Hematopoietic multipotent progenitor cell treated with erythropoietin and hydrocortisone succinate and interleukin-3 and kit ligand, for 6 days (in vitro differentiated cells): Measurements from ENCODE around the gene CTTN.

ENCODE experiments used
- DNase-seq: peaks from one replicate; pipeline ENCODE4 v3.0.0-alpha.2; 2015

Gene CTTN

DNA sequence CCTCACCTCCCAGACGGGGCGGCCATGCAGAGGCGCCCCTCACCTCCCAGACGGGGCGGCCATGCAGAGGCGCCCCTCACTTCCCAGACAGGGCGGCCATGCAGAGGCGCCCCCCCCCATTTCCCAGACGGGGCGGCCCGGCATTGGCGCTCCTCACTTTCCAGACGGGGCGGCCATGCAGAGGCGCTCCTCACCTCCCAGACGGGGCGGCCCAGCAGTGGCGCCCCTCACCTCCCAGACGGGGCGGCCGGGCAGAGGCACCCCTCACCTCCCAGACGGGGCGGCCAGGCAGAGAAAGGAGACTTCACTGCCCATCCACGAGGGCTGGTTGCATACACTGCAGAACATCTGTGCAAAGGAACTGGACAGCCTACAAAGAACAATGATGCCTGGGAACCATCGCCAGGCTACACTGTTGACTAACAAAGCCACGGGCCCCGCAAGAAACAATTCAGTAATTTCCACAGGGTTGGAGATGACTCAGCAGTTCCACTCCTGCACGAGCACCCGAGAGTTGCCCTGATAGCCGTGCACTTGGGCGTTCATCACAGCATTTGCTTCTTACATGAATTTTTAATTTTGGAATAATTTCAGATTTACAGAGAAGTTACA is 58.7 kb downstream of the CTTN start:
- peak; percentile 64 for DNase-seq

DNA sequence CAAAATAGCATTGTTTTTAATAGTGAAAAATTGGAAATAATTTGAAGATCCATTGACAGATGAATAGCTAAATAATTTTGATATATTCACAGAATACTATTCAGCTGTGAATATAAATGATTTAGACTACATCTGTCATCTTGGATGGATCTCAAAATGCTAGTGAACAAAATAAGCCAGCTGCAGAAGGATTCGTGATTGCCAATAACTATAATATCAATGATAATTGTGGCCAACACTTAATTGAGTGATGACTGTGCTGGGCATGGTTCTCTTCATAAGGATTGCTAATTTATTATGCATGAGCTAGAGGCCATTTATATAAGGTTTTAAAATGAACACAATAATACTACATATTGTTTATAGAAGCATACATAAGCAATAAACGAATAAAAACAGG is 60.4 kb downstream of the CTTN start:
- no peak for DNase-seq

GRCh38 chr11:70460111-70460510 is 61.8 kb downstream of the CTTN start:
- DNase-seq, result no peak

DNA sequence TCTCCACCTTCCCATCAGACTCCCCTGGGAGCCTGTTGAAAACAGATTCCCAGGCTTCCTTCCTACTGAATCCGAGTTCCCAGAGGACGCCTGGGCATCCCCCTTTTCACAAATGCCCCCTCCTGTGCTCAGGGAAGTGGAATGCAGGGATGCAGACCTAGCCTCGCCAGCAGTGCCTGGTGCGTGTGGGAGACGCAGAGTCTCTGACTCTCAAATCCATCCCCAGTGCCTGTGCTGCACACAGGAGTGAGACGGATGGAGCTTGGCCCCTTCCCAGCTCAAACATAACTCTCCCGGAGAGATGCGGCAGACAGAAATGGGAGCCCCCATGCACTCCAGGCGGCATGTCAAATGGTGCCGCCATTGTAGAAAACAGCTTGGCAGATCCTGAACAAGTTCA is 62.6 kb downstream of the CTTN start:
- DNase-seq, result no peak

DNA sequence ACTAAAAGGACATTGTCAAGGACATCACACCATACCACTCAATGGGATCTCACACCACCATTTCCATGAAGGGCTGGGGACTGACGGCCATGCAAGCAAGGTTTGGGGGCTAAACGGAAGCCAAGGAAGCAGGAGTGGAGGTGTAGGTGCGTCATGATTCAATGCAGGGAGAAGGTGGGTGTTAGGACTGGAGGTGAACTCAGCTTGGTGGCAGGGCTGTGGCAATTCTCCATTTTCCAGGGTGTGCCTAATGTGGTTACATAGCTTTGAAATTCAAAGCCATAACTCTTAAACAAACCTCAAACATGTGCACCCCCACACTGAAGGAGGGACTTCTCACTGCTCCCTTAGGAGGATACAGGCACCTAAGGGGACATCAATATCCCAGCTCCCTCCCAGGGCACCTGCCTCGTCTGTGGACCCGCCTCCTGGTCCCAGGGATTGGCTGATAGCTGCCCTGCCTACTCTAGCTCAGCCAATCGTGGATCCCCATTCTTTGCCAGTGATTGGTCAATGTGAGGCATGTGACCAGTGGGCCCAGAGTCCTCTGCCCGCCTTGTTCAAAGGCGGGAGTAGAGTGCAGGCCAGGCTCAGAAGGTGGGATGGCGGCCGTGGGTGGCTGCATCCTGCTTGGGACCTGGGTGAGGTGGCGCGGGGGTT is 64.6 kb downstream of the CTTN start:
- peak; percentile 15 for DNase-seq

- no peak for DNase-seq
Measured at GRCh38 chr11:70463478-70464255, 65.3 kb downstream of the CTTN start.

GRCh38 chr11:70464509-70465361 is 66.4 kb downstream of the CTTN start:
- no peak for DNase-seq

- no peak for DNase-seq
Measured at GRCh38 chr11:70466154-70466553, 67.8 kb downstream of the CTTN start.

- DNase-seq, result no peak
Measured at GRCh38 chr11:70466596-70466995, 68.3 kb downstream of the CTTN start.

DNA sequence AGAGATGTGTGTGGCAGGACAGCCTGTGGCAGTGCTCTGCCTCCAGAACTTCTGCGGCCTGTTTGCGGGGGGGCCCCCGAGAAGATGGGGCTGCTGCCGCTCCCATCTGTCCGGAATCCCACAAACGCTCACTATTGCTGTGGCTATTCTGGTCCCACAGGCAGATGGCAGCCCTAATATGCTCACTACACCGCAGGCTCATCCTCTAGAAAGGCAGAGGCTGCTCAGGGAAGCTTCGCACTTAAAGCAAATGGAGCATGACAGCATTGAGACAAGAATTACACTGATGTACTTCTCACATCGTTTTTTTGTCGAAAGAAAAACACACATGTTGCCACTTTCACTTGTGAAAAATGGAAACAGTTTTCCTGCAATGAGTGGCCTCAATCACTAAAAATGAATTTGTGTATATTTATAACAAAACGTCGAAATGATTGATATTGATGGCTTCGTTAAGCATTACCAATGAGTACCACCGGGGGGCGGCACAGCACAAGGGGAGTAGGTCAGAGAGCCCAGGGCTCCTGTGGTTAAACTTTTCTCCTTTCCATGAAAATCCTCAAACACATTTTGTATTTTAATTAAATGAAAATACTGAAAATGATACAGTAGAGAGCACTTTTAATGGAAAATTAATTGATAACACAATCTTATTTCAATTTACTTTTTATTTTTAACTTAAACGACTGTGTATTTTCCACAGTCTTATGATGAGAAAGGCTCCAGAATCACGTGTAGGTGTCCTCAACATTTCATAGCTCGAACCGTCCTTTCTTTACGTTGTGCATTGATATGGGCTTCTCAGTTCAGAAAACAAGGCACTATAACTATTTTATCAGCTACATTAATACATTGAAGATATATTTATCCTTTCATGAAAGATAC is 69.1 kb downstream of the CTTN start:
- DNase-seq, result peak; percentile 83

DNA sequence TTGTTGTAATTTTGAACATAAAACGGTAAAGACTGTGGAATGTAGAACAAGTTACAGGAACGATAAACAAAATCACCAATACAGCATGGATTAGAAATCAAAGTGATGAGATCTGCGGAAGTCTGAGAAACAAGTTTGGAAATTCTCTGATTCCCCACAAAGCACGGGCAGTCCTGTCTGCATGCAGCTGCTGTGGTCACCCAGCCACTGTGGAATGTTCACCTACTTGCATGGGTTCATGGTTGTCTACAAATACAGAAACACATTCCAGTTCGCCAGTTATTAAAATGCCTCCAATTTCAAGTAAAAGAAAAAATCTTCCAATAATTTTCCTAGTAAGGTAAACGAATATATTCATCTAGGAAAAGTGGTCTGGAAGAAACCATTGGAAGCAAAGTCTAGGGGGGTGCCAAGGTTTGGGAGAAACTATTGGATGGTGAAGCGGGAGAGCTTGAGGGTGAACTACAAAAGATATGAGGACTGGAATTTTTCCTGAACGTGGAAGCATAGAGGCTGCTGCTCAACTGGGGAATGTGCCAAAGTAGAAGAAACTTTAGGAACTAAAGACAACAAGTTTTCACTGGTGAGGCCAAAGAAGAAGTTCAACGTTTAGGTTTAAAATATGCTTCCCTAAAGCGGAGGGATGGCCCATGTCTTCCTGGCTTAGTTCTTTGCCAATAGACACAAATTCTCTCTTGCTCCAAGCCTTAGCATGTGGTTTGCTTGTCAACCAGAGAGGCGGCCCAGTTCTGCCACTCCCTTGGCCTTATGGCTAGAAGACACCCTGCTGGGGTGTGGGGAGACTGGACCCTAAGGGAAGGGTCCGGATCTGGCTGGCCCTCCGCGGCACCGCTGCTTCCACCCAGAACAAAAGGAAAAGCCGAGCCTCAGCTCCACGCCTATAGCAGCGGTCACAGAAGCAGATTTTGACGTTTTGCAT is 70.2 kb downstream of the CTTN start:
- no peak for DNase-seq

DNA sequence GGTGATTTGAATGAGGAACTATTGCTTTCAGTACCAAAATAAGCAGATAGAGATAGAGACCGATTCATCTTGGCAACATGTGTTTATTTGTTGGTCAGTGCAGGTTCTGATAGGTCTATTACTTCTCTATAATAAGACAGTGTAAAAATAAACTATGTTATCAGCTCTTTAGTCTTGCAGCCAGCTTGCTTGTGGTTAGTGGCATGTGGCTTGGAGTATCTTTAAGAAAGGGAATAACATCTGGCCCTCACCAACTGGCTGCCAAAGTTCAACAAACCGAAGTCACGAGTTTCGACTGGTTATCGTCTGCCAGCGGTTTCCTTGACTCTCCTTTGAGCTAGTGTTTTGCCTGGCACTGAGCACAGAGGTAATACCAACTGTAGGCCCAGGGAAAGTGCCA is 71.8 kb downstream of the CTTN start:
- peak; percentile 99 for DNase-seq

GRCh38 chr11:70471254-70471653 is 72.9 kb downstream of the CTTN start:
- peak; percentile 88 for DNase-seq

DNA sequence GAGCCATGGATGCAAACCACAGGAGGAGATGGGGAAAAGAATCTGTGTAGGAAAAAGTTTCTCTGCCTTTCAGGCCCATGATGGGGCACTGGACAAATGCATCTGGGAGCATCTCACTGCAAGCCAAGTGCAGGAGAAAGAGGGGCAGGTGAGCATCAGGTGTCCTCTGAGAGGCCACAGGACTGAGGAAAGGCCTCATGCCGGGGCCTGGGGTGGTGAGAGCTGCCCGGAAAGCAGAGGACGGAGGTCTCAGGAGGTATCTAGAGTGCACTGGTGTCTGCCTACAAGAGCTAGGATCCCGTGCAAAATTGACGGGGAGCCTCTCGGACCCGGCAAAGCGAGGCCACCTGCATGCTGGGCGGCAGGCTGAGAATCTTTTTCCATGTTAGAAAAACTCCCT is 73.9 kb downstream of the CTTN start:
- no peak for DNase-seq

- DNase-seq, result no peak
Measured at GRCh38 chr11:70473186-70473872, 75.0 kb downstream of the CTTN start.

DNA sequence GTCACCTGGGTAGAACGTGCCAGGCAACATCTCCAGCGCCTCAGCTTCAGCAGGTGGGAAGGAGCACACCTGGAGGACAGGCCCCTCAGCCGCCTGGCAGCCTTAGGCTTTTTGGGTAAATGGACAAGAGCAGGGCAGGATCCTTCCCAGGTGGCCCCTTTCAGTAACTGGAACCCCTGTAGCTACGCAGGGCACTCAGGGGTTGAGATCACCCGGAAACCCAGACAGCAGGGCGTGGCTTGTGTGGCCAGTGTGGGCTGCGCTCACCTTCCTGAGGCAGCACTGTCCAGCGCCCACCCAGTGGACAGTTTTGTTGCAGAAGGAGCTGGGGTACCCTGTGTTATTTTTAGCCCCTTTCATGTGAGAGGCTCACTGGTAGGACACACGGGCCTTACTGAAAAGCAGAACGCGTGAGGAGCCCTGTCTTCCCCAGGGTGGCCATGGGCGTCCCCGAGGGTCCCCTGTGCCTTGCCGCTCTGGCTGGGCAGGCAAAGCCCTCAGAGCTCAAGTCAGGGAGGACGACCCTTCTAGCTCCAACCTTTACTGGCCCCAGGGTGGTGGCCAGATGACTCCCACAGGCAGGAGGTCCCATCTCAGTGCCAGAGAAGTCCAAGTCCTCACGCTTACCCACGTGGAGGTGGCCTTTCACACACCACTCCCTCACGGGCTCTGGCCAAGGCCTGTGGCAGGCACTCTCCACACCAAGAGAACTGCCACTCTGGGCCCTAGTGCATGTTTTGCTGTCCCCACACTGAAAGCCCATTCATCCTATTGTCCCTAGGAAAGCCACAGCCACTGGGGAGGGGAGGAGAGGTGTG is 75.8 kb downstream of the CTTN start:
- no peak for DNase-seq

GRCh38 chr11:70474710-70475109 is 76.4 kb downstream of the CTTN start:
- no peak for DNase-seq

DNA sequence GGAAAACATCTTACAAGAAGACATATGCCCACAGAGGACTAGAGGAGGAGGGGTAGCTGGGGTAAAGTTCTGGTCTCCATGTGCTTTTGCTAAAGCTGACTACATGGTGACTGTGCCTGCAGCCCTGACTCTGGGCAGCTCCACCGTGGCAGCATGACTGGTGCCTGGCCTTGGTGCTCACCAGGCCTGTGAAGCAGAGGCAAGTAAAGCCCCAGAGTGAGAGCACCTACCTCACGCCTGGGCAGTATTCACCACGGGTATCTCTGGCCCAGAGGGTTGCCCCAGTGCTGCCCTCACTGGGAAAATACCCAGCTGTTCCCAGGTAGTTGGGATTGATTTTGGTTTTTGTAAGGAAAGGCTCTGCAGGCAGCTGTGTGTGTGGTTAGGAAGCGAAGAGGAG is 78.3 kb downstream of the CTTN start:
- DNase-seq, result no peak

- DNase-seq, result no peak
Measured at GRCh38 chr11:70477176-70477575, 78.8 kb downstream of the CTTN start.

DNA sequence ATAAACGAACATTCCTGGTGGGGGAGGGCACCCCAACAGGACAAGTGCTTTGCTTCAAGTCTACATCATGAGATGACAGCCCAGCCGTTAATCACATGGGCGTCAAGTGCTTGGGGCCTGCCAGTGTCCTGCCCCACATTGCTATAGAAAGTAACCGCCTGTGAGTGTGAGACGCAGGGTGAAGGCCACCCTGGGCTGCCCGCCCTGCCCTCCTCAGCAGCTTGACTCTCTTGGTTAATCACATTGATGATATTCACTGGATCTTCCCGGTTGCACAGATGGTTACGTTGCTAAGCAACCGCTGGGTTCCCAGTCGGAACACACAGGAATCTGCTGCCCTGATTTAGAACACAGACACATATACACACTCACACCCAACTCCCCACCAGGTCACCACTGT is 79.3 kb downstream of the CTTN start:
- no peak for DNase-seq
